Colonic mucosa (tissue), 4 donors: ENCODE measurements around the gene NTNG1. TPM values are rescaled to one million over a fixed set of nuclear protein-coding genes. Genes with fewer than 3 reads are reported as not detected.

Source experiments
- DNase-seq: peaks from one replicate; pipeline ENCODE4 v3.0.0-alpha.2; 2020
- H3K27ac ChIP-seq: fragments of 200-600 bp; one replicate; pipeline ENCODE4 v1.8.0; 2021
- H3K27me3 ChIP-seq: fragments of 200-600 bp; one replicate; pipeline ENCODE4 v1.8.0; 2021
- H3K36me3 ChIP-seq: fragments of 200-600 bp; one replicate; pipeline ENCODE4 v1.8.0; 2021
- H3K4me1 ChIP-seq: fragments of 200-600 bp; one replicate; pipeline ENCODE4 v1.8.0; 2021; ENCODE audit warnings: mild to moderate bottlenecking
- H3K4me3 ChIP-seq: fragments of 200-600 bp; one replicate; pipeline ENCODE4 v1.8.0; 2021
- H3K9ac ChIP-seq, 2 donors: one replicate each; pipeline ENCODE4 v1.7.0; 2013; ENCODE audit warnings: control low read depth in 2 of 2, low read depth in 2 of 2, low read length in 2 of 2
- H3K9me3 ChIP-seq: fragments of 200-600 bp; one replicate; pipeline ENCODE4 v1.8.0; 2021
- CTCF ChIP-seq: fragments of 200-600 bp; IDR thresholded peaks from one replicate; pipeline ENCODE4 v1.8.0; 2022; ENCODE audit warnings: antibody characterized with exemption, mild to moderate bottlenecking
- intact Hi-C: fragments of 100-400 bp; cut with DNase I; formaldehyde crosslinking; loops from one replicate; pipeline ENCODE4 v1.14.1; 2022
- total RNA-seq, 2 donors: library from RNA; stranded (reverse); fragmentation: NEBNext Ultra II Directional in 1 of 2; extraction: Animal tissue kit (Norgen Biotek cat#: 25700) in 1 of 2; gene quantifications; one replicate each; pipeline ENCODE4 v1.2.1, GENCODE V29; 2021
- donor health status: healthy.
- donor health status: DM: no; HTN: no; CAD: no.
- donor health status: DM: no; HTN: no; CAD: no.

NTNG1 gene
- total RNA-seq, 2 donors from 2014 or later, result 0.30 to 0.88 TPM

- intact Hi-C loops, result no loop called here
- Histone ChIP-seq H3K9ac (no peak overlapping the region), H3K27ac (no peak overlapping the region), H3K9me3 (no peaks in the 10 kb centered on the region), H3K36me3 (no peaks in the 10 kb centered on the region), H3K27me3 (no peaks in the 10 kb centered on the region), H3K4me1 (no peaks in the 10 kb centered on the region), H3K4me3 (no peak overlapping the region)
- DNase-seq, result no peak
- no peak for TF ChIP-seq CTCF
Measured at GRCh38 chr1:107172450-107173170, 31.8 kb downstream of the NTNG1 start.

- no peak overlapping the region for H3K27ac ChIP-seq
- no peaks in the 10 kb centered on the region for H3K9me3 ChIP-seq
- DNase-seq, result no peak
- intact Hi-C loops, result no loop called here
- no peak overlapping the region for H3K4me3 ChIP-seq
- H3K9ac ChIP-seq, result no peak overlapping the region
- no peaks in the 10 kb centered on the region for H3K27me3 ChIP-seq
- no peaks in the 10 kb centered on the region for H3K36me3 ChIP-seq
- no peaks in the 10 kb centered on the region for H3K4me1 ChIP-seq
- TF ChIP-seq CTCF, result no peak
Measured at GRCh38 chr1:107175102-107175909, 34.5 kb downstream of the NTNG1 start.

GRCh38 chr1:107181253-107181969, 40.6 kb downstream of the NTNG1 start:
- H3K4me1 ChIP-seq, result no peaks in the 10 kb centered on the region
- no peak overlapping the region for H3K4me3 ChIP-seq
- H3K27ac ChIP-seq, result no peak overlapping the region
- no peaks in the 10 kb centered on the region for H3K9me3 ChIP-seq
- no peak for DNase-seq
- intact Hi-C loops, result no loop called here
- H3K9ac ChIP-seq, result no peak overlapping the region
- H3K36me3 ChIP-seq, result no peaks in the 10 kb centered on the region
- no peaks in the 10 kb centered on the region for H3K27me3 ChIP-seq
- no peak for TF ChIP-seq CTCF

DNA sequence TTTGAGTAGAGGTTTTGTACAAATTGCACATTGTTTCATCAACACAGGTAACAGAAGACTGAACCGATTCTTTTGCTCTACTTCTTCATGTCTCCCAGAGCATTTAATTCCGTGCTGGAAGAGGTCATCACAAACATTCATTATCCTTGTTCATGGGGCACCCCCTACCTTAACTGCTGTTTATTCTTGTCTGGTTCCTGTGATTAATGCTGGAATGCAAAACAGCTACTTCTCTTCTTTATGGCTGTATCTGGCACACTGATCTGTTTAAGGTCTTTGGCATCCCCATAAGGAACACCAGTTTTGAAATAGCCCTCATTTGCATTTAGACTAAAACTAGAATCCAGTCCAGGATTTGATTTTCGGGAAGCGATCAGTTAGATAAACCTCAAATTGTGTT, 42.2 kb downstream of the NTNG1 start:
- H3K36me3 ChIP-seq, result no peaks in the 10 kb centered on the region
- H3K9me3 ChIP-seq, result no peaks in the 10 kb centered on the region
- no peaks in the 10 kb centered on the region for H3K27me3 ChIP-seq
- no peak overlapping the region for H3K4me3 ChIP-seq
- no peak overlapping the region for H3K9ac ChIP-seq
- intact Hi-C loops, result no loop called here
- no peak overlapping the region for H3K27ac ChIP-seq
- H3K4me1 ChIP-seq, result no peaks in the 10 kb centered on the region
- DNase-seq, result no peak
- no peak for TF ChIP-seq CTCF

DNA sequence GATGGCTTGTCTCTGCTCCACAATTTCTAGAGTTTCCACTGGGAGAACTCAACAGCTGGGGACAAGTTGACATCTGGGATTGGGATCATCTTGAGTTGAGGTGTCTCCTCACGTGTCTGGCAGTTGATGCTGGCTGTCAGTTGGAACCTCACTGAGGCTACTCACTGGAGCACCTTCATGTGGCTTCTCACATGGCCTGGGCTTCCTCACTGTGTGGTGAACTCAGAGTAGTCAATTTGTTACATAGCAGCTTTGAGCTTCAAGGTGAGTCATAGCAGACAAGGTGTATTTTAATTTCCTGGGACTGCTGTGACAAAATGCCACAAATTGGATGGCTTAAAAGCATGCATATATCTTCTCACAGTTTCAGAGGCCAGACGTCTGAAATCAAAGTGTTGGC, 44.0 kb downstream of the NTNG1 start:
- Histone ChIP-seq H3K9me3 (no peaks in the 10 kb centered on the region), H3K4me3 (no peak overlapping the region), H3K9ac (no peak overlapping the region), H3K36me3 (no peaks in the 10 kb centered on the region), H3K27me3 (no peaks in the 10 kb centered on the region), H3K4me1 (no peaks in the 10 kb centered on the region), H3K27ac (no peak overlapping the region)
- intact Hi-C loops, result no loop called here
- no peak for TF ChIP-seq CTCF
- no peak for DNase-seq
